Ishikawa (cell line): Measurements from ENCODE around the gene CA10.

Experiments used
- CEBPB ChIP-seq: IDR thresholded peaks from 2 replicates; pipeline ENCODE4 v1.6.1; 2012
- CREB1 ChIP-seq: IDR thresholded peaks from 2 replicates; pipeline ENCODE4 v1.6.1; 2012; ENCODE audit warnings: low read depth
- EGR1 ChIP-seq: IDR thresholded peaks from 2 replicates; pipeline ENCODE4 v1.6.1; 2012
- EP300 ChIP-seq: IDR thresholded peaks from 2 replicates; pipeline ENCODE4 v1.6.1; 2012; ENCODE audit warnings: borderline replicate concordance
- FOXM1 ChIP-seq: IDR thresholded peaks from 2 replicates; pipeline ENCODE4 v1.6.1; 2012; ENCODE audit warnings: low read depth, borderline replicate concordance
- NFIC ChIP-seq: IDR thresholded peaks from 2 replicates; pipeline ENCODE4 v1.6.1; 2012
- RAD21 ChIP-seq: IDR thresholded peaks from 2 replicates; pipeline ENCODE4 v1.6.1; 2012; ENCODE audit warnings: low read depth
- TAF1 ChIP-seq: IDR thresholded peaks from 2 replicates; pipeline ENCODE4 v1.6.1; 2012; ENCODE audit warnings: low read depth, mild to moderate bottlenecking
- TCF12 ChIP-seq: IDR thresholded peaks from 2 replicates; pipeline ENCODE4 v1.6.1; 2012; ENCODE audit warnings: low read depth
- TEAD4 ChIP-seq: IDR thresholded peaks from 2 replicates; pipeline ENCODE4 v1.6.1; 2012
- YY1 ChIP-seq: IDR thresholded peaks from 2 replicates; pipeline ENCODE4 v1.6.1; 2012; ENCODE audit warnings: low read depth
- ZBTB7A ChIP-seq: IDR thresholded peaks from 2 replicates; pipeline ENCODE4 v1.6.1; 2012; ENCODE audit warnings: low read depth
- TF ChIP-seq, protein P1 (sequence below): IDR thresholded peaks from 2 replicates; pipeline ENCODE4 v1.6.1; 2012; ENCODE audit warnings: low read depth, mild to moderate bottlenecking
- TF ChIP-seq, protein P2 (sequence below): IDR thresholded peaks from 2 replicates; pipeline ENCODE4 v1.6.1; 2012
- TF ChIP-seq, protein P3 (sequence below): IDR thresholded peaks from 2 replicates; pipeline ENCODE4 v1.6.1; 2012

Gene CA10

DNA sequence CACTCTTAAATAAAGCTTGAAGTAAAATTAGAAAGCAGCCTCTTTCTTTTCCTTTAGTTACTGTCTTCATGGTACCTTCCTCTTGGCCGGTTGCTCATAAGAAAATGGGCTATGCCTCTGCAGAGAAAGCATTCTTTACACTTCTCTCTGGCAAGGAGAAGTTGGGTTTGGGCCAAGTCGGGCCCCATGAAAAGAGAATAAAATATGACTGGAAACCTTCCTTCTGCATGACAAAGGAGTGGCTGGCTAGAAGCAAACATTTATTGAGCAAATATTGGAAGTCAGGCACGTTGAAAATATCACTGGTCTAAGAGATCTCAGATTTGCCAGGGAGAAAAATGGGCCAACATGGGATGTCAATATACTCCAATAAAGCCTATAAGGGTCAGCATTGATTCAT is 126.1 kb downstream of the CA10 start:
- TF ChIP-seq, protein P1, sequence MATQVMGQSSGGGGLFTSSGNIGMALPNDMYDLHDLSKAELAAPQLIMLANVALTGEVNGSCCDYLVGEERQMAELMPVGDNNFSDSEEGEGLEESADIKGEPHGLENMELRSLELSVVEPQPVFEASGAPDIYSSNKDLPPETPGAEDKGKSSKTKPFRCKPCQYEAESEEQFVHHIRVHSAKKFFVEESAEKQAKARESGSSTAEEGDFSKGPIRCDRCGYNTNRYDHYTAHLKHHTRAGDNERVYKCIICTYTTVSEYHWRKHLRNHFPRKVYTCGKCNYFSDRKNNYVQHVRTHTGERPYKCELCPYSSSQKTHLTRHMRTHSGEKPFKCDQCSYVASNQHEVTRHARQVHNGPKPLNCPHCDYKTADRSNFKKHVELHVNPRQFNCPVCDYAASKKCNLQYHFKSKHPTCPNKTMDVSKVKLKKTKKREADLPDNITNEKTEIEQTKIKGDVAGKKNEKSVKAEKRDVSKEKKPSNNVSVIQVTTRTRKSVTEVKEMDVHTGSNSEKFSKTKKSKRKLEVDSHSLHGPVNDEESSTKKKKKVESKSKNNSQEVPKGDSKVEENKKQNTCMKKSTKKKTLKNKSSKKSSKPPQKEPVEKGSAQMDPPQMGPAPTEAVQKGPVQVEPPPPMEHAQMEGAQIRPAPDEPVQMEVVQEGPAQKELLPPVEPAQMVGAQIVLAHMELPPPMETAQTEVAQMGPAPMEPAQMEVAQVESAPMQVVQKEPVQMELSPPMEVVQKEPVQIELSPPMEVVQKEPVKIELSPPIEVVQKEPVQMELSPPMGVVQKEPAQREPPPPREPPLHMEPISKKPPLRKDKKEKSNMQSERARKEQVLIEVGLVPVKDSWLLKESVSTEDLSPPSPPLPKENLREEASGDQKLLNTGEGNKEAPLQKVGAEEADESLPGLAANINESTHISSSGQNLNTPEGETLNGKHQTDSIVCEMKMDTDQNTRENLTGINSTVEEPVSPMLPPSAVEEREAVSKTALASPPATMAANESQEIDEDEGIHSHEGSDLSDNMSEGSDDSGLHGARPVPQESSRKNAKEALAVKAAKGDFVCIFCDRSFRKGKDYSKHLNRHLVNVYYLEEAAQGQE = no peak
- TF ChIP-seq ZBTB7A (no peak), TAF1 (no peak), RAD21 (no peak), CEBPB (no peak), CREB1 (no peak), YY1 (no peak)
- TF ChIP-seq, protein P2, sequence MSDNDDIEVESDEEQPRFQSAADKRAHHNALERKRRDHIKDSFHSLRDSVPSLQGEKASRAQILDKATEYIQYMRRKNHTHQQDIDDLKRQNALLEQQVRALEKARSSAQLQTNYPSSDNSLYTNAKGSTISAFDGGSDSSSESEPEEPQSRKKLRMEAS = no peak

DNA sequence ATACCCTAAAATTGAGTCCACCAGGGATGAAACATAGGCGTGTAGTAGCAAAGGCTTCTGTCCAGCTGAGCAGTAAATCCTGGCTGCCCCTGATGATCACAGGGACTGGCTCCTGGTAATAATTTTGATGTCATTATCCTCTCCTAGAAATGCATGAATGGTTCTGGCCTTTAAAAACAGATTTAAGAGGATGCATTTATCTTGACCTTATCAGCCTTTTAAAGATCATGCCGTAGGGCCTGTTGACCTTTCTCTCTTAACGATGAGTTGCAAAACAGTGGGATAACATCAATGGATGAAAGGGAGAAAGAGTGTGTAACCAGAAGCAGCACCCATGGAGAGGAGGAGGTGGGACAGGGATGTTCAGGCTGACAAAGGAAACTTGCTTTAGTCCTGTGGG is 128.5 kb downstream of the CA10 start:
- TF ChIP-seq CREB1 (no peak), ZBTB7A (no peak), RAD21 (no peak), TAF1 (no peak), TEAD4 (no peak), TCF12 (no peak), CEBPB (no peak), EGR1 (no peak), EP300 (no peak), NFIC (no peak), YY1 (no peak), FOXM1 (no peak)
- TF ChIP-seq, protein P3, sequence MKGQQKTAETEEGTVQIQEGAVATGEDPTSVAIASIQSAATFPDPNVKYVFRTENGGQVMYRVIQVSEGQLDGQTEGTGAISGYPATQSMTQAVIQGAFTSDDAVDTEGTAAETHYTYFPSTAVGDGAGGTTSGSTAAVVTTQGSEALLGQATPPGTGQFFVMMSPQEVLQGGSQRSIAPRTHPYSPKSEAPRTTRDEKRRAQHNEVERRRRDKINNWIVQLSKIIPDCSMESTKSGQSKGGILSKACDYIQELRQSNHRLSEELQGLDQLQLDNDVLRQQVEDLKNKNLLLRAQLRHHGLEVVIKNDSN = no peak
- TF ChIP-seq, protein P2 = no peak
- TF ChIP-seq, protein P1 = no peak

DNA sequence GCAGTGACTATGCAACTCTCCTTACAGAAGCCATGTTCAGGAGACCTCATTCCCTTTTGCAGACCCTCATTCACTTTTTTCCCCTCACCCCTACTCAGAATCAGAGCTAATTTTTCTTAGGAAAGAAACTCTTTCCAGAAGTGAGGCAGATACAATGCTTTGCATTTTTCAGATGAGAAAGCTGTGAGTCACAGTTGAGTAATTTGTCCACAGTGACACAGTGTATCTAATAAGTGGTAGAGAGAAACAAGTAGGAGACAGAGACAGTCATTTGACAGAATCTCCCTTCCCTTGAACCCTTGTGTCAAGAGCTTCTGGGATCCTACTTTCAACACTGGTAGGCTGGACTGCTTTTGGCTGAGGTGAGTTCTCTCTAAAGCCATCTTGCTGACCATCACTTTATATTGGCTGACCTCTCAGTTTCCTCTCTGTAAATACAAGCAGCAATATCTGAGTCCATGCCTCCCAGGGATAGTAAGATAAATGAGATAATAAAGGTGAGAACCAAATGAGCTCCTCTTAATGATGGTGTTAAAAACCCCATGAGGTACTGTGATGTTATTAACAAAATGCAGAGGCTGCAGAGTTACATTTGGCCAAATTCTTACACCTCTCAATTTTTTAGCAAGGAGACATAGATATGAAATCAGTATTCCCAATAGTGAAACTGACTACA is 130.8 kb downstream of the CA10 start:
- TF ChIP-seq, protein P3 = no peak

DNA sequence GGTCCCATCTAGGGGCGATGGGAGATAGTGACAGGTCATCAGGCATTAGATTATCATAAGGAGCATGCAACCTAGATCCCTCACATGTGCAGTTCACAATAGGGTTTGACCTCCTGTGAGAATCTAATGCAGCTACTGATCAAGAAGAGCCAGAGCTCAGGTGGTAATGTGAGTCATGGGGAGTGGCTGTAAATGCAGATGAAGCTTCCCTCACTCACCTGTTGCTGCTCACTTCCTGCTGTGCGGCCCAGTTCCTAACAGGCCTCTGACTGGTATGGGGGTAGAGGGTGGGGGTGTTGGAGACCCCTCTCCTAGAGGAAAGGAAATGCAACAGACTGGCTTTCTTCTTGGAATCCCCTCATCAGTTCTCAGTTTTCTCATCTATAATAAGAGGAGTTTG is 131.4 kb downstream of the CA10 start:
- TF ChIP-seq TCF12 (no peak), RAD21 (no peak), CEBPB (no peak), FOXM1 (no peak), NFIC (no peak), TEAD4 (no peak), ZBTB7A (no peak), CREB1 (no peak)
- TF ChIP-seq, protein P2 = no peak
- TF ChIP-seq, protein P1 = no peak
- TF ChIP-seq, protein P3 = no peak

DNA sequence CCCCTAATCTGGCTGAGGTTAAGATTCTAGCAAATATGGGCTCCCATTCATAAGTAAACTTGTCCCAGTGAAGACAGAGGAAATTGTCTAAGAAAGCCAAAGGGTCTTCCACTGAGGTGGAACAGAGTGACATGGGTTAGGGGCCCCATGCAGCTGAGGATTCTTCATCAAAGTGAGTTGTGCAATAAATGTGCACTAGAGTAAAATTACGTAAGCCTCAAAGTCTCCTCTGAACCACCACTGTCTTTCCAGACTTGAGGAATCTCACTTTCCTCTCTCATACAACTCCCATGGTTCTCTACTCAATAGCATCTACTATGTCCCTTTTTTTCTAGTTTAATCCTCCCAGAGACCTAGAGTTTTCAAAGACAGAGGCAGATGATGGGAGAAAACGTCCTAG is 132.4 kb downstream of the CA10 start:
- TF ChIP-seq CEBPB = no peak
- TF ChIP-seq EP300 = no peak
- TF ChIP-seq FOXM1 = no peak
- TF ChIP-seq, protein P1 = no peak
- no peak for TF ChIP-seq EGR1
- no peak for TF ChIP-seq NFIC
